Lower lobe of right lung (tissue), 2 donors: ENCODE results near the gene MUC20. TPM values are rescaled to one million over a fixed set of nuclear protein-coding genes. Genes with fewer than 3 reads are reported as not detected.
A peak's percentile ranks its signal among the peaks of the same experiment; 100 is the strongest.
"Not testable (repeated sequence)": the region's sequence is repeated elsewhere in the genome, so short reads cannot be mapped to it uniquely, and the experiment has no call there.

Experiments used
- ATAC-seq, 2 donors: fragments of 200-7000 bp; cut with Tn5 transposase; one replicate each; pipeline ENCODE4 v1.9.1; 2020 to 2022; ENCODE audit warnings: mild to moderate bottlenecking in 2 of 2, moderate library complexity in 2 of 2
- DNase-seq: peaks from one replicate; pipeline ENCODE4 v3.0.0-alpha.2; 2020
- H3K27ac ChIP-seq: fragments of 200-600 bp; one replicate; pipeline ENCODE4 v1.8.0; 2022
- H3K27me3 ChIP-seq: fragments of 200-600 bp; one replicate; pipeline ENCODE4 v1.8.0; 2022; ENCODE audit warnings: low read depth
- H3K36me3 ChIP-seq: fragments of 200-600 bp; one replicate; pipeline ENCODE4 v1.8.0; 2022; ENCODE audit warnings: mild to moderate bottlenecking
- H3K4me1 ChIP-seq: fragments of 200-600 bp; one replicate; pipeline ENCODE4 v1.8.0; 2022
- H3K4me3 ChIP-seq: fragments of 200-600 bp; one replicate; pipeline ENCODE4 v1.8.0; 2022; ENCODE audit warnings: mild to moderate bottlenecking
- H3K9me3 ChIP-seq: fragments of 200-600 bp; one replicate; pipeline ENCODE4 v1.8.0; 2022
- intact Hi-C: fragments of 100-400 bp; cut with DNase I; formaldehyde crosslinking; loops from one replicate; pipeline ENCODE4 v1.11.0; 2022
- total RNA-seq: library from RNA; stranded (reverse); fragmentation: NEBNext Ultra II Directional; extraction: Animal tissue kit (Norgen Biotek cat#: 25700); gene quantifications from one replicate; pipeline ENCODE4 v1.2.1, GENCODE V29; 2021
- TF ChIP-seq, protein P1 (sequence below): fragments of 200-600 bp; IDR thresholded peaks from one replicate; pipeline ENCODE4 v1.8.0; 2022; ENCODE audit warnings: antibody characterized with exemption, mild to moderate bottlenecking
- donor health status: DM: no; HTN: yes; CAD: no; lungs with severe emphysema.

Gene MUC20
- total RNA-seq, 1 donor from 2014 or later: 14.3 TPM

- H3K9me3 ChIP-seq, ATAC-seq, H3K27me3 ChIP-seq, intact Hi-C loops, H3K4me1 ChIP-seq, H3K27ac ChIP-seq, H3K4me3 ChIP-seq, DNase-seq: not testable (repeated sequence)
- H3K36me3 ChIP-seq: peaks cover 66% of the 10 kb centered on the region
These were observed 33.5 kb upstream of the MUC20 start for GRCh38 chr3:195687209-195687760.

- H3K4me3 ChIP-seq, H3K27ac ChIP-seq, intact Hi-C loops, H3K4me1 ChIP-seq, H3K9me3 ChIP-seq, H3K27me3 ChIP-seq, DNase-seq: not testable (repeated sequence)
- H3K36me3 ChIP-seq: peaks cover 66% of the 10 kb centered on the region
- peak in 1 of 2 donors; percentile 37 for ATAC-seq
These were observed 32.2 kb upstream of the MUC20 start for GRCh38 chr3:195688471-195689183.

DNA sequence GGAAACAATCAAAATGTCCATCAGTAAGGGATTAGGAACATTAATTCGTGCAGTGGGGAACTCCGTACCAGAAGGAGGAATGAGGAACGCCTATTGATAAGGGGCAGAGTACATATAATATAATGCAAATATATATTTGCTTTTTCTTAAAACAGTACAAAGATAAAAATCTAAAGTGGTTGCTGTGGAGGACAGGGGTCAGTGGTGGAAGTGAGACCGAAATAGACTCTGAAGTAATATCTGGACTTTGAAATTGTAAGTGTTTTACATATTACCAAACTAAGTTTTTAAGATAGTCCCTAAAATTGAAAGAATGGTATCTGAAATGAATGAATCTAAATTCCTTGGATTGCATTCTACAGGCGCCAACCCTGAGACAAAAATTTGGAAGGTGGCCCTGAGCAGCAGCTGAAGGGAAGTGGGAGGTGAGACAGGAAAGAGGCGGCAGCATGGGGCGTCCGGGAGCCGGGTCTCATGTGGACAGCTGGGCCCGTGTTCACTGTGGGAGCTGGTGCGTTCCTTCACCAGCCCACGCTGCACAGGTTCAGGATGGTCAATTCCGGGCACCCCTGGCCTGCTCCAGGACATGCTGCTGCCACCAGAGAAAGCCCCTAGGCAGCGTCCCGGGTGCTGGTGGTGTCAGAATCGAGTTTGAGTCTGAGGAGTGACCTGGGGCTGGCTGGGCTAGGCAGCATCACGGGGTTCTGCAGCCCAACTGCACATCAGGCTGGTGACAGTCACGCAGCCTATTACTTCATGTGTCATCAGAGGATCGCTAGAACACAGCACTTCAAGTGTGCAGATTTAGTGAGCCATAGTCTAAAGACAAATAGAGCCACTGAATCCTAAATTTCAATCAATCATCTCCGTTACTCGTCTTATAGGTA, 31.4 kb upstream of the MUC20 start:
- peak; percentile 34 to 42 for ATAC-seq
- H3K27me3 ChIP-seq, DNase-seq, H3K4me1 ChIP-seq, H3K27ac ChIP-seq, H3K4me3 ChIP-seq, H3K9me3 ChIP-seq, intact Hi-C loops: not testable (repeated sequence)
- H3K36me3 ChIP-seq: peaks cover 66% of the 10 kb centered on the region

GRCh38 chr3:195690951-195691350, 29.8 kb upstream of the MUC20 start:
- ATAC-seq: no peak
- TF ChIP-seq, protein P1, sequence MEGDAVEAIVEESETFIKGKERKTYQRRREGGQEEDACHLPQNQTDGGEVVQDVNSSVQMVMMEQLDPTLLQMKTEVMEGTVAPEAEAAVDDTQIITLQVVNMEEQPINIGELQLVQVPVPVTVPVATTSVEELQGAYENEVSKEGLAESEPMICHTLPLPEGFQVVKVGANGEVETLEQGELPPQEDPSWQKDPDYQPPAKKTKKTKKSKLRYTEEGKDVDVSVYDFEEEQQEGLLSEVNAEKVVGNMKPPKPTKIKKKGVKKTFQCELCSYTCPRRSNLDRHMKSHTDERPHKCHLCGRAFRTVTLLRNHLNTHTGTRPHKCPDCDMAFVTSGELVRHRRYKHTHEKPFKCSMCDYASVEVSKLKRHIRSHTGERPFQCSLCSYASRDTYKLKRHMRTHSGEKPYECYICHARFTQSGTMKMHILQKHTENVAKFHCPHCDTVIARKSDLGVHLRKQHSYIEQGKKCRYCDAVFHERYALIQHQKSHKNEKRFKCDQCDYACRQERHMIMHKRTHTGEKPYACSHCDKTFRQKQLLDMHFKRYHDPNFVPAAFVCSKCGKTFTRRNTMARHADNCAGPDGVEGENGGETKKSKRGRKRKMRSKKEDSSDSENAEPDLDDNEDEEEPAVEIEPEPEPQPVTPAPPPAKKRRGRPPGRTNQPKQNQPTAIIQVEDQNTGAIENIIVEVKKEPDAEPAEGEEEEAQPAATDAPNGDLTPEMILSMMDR: no peak
- intact Hi-C loops: no loop called here
- no peak overlapping the region for H3K4me3 ChIP-seq
- no peaks in the 10 kb centered on the region for H3K27me3 ChIP-seq
- no peak overlapping the region for H3K27ac ChIP-seq
- no peak for DNase-seq
- no peaks in the 10 kb centered on the region for H3K9me3 ChIP-seq
- H3K4me1 ChIP-seq: no peaks in the 10 kb centered on the region
- peaks cover 61% of the 10 kb centered on the region for H3K36me3 ChIP-seq

DNA sequence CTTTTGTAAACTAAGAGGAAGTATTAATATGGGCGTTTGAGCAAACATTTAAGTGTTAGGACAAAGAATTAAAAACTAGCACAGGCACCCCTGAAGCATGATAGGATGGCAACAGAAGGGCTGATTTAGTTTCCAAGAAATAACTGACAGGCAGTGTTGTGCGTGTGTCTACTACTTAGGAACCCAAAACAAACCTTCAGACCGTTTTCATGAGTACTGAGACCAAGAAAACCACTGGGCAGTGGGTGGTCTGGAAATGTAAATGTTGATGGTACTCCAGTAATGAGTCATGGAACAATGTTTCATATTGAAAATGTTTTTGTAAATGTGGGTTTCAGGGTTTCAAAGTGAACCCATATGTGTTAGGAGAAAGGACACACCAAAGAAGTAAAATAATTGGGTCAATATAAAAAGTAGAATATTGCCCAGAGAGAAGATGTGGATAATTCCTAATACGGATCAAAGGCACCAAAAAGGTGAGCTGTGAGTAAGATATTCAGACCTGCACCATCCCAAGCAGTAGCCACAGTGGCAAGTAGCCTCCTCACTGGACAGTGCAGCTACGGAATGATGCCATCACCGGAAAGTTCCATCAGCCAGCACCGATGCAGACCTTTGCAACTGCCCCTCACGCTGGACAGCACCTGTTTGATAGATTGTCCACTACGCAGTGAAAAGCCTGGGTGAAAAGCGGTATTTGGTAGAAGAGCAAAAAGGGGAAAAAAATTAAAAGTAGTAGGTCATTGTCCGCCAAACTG, 29.0 kb upstream of the MUC20 start:
- H3K4me3 ChIP-seq, DNase-seq, intact Hi-C loops, H3K4me1 ChIP-seq, H3K27ac ChIP-seq, H3K27me3 ChIP-seq, H3K9me3 ChIP-seq, ATAC-seq: not testable (repeated sequence)
- peaks cover 60% of the 10 kb centered on the region for H3K36me3 ChIP-seq

GRCh38 chr3:195692354-195692685, 28.5 kb upstream of the MUC20 start:
- no peak for ATAC-seq
- no peaks in the 10 kb centered on the region for H3K9me3 ChIP-seq
- TF ChIP-seq, protein P1: no peak

DNA sequence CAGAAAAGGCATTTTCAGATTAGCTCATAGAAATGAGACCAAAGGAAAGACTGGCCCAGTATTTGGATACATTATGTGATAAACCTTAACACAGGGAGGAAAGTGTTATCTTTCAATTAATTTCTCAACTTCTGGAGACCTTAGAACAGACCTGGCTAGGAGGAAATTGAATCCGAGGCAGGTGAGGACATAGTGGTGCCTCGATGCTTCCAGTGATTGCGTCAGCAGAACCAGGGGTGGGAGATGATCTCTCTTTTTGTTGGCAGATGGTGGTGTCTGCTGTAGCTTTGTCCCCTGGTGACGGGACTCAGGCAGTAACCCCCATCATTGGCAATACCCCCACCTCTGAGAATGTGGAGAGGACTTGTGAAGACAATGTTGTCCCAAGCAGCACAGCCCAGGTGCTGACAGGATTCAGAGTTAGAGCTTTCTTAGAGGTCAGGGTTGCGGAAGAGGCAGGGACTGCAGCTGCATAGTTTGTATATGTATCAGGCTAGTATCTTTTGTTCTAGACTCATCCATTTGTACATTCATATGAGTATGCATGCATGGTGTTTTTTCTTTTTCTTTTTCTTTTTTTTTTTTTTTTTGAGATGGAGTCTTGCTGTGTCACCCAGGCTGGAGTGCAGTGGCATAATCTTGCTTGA, 27.9 kb upstream of the MUC20 start:
- Histone ChIP-seq H3K4me3 (no peak overlapping the region), H3K27ac (no peak overlapping the region), H3K27me3 (no peaks in the 10 kb centered on the region), H3K4me1 (no peaks in the 10 kb centered on the region), H3K36me3 (peaks cover 61% of the 10 kb centered on the region), H3K9me3 (no peaks in the 10 kb centered on the region)
- DNase-seq: no peak
- TF ChIP-seq, protein P1: no peak
- ATAC-seq: no peak
- intact Hi-C loops: no loop called here

More at GRCh38 chr3:195692354-195692685, 28.5 kb upstream of the MUC20 start:
- no peak overlapping the region for H3K4me3 ChIP-seq
- intact Hi-C loops: no loop called here
- H3K4me1 ChIP-seq: no peaks in the 10 kb centered on the region
- no peak for DNase-seq
- no peaks in the 10 kb centered on the region for H3K27me3 ChIP-seq
- H3K36me3 ChIP-seq: peaks cover 61% of the 10 kb centered on the region
- no peak overlapping the region for H3K27ac ChIP-seq
